ENCODE results near the gene TCF21. TPM values are rescaled to one million over a fixed set of nuclear protein-coding genes. Genes with fewer than 3 reads are reported as not detected.

Gene TCF21
- polyA plus RNA-seq, 1 donor from 2014 or later = not detected

DNA sequence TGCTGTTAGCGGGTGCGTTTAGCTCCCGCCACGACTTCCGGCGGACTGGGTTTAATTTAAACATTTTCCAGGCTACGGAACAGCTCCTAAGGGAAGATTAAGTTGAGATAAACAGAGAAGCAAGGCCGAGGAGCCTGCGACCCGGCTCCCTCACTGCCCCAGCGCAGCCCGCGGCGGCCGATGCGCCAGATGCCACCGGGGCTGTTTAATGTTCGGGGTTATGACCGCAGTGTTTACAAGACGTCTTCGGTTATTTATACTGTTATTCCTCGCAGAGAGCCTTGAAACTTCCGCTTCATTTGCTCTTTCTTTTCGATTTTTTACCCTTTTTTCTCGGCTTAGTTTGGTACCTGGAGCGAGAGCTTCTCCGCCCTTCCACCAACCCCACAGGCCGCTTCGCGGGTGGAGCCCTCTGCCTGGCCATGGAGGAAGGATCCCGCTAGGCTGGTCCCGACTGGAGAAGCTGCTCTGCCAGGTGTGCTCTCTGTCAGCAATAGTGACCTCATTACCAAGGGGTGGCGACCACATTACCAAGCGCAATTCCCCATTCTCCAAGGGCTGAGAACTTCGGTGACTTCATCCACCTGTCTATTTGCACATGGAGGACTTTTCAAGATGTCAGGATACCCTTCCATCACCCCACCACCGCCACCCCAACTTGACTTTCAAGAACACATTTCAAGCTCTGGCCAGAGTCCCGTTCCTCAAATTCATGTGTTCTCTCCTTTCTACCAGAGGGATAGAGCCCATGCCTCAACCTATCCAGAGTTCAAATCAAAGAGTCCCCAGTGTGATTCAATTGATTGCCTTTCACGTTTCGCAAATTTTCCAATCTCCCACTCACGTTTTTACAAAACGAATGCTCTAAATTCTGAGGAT, 4.1 kb downstream of the TCF21 start:
- Histone ChIP-seq H3K4me3 (ENCODE audit: low read length) (no peak overlapping the region), H3K27ac (ENCODE audit: low read length) (no peak overlapping the region), H3F3A (ENCODE audit: insufficient read depth, low read length, poor library complexity, severe bottlenecking) (no peaks in the 10 kb centered on the region), H3K9me2 (ENCODE audit: insufficient read depth, low read length) (no peaks in the 10 kb centered on the region), H3K79me2 (replicated peaks; ENCODE audit: insufficient read depth, low read length) (no peaks in the 10 kb centered on the region), H3K36me3 (ENCODE audit: insufficient read depth, low read length) (no peaks in the 10 kb centered on the region), H3K4me2 (ENCODE audit: low read length) (no peak overlapping the region), H3K9me3 (ENCODE audit: low read length) (no peaks in the 10 kb centered on the region), H3K9ac (ENCODE audit: low read length) (no peak overlapping the region), H4K20me1 (ENCODE audit: insufficient read depth) (no peaks in the 10 kb centered on the region), H2AFZ (ENCODE audit: low read depth, low read length) (no peak overlapping the region), H3K27me3 (ENCODE audit: insufficient read depth, low read depth, low read length) (peaks cover 100% of the 10 kb centered on the region)
- TF ChIP-seq EZH2 (IDR thresholded peaks at IDR 0.05; ENCODE audit: borderline replicate concordance, insufficient read depth, low read length, poor library complexity, severe bottlenecking) = peak; percentile 38
- no peak for TF ChIP-seq POLR2AphosphoS5 (IDR thresholded peaks at IDR 0.05)

DNA sequence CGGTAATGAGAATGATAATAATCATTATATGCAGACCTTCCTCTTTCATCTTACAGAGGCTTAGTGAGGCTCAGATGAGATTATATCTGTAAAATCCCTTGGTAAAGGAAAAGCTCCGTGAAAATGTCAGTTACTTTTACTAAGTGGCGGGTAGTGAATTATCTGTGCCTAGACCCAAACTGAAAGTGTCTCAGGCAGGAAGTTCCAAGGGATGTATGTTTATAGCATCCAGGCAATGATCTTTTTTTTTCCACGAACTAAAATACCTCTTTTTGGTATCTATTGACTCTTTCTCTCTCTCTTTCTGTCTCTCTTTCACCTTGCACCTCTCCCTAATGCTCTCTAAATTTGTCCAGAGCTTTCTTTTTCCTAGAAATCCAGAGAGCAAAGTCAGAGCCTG, 5.0 kb downstream of the TCF21 start:
- Histone ChIP-seq H3K27me3 (ENCODE audit: insufficient read depth, low read depth, low read length) (peaks cover 95% of the 10 kb centered on the region), H3F3A (ENCODE audit: insufficient read depth, low read length, poor library complexity, severe bottlenecking) (no peaks in the 10 kb centered on the region), H3K4me3 (ENCODE audit: low read length) (no peak overlapping the region), H3K27ac (ENCODE audit: low read length) (no peak overlapping the region), H2AFZ (ENCODE audit: low read depth, low read length) (no peak overlapping the region), H3K79me2 (replicated peaks; ENCODE audit: insufficient read depth, low read length) (no peaks in the 10 kb centered on the region), H3K9me2 (ENCODE audit: insufficient read depth, low read length) (no peaks in the 10 kb centered on the region), H3K4me2 (ENCODE audit: low read length) (no peak overlapping the region), H4K20me1 (ENCODE audit: insufficient read depth) (no peaks in the 10 kb centered on the region), H3K36me3 (ENCODE audit: insufficient read depth, low read length) (no peaks in the 10 kb centered on the region), H3K9me3 (ENCODE audit: low read length) (no peaks in the 10 kb centered on the region), H3K9ac (ENCODE audit: low read length) (no peak overlapping the region)
- TF ChIP-seq, protein P1, sequence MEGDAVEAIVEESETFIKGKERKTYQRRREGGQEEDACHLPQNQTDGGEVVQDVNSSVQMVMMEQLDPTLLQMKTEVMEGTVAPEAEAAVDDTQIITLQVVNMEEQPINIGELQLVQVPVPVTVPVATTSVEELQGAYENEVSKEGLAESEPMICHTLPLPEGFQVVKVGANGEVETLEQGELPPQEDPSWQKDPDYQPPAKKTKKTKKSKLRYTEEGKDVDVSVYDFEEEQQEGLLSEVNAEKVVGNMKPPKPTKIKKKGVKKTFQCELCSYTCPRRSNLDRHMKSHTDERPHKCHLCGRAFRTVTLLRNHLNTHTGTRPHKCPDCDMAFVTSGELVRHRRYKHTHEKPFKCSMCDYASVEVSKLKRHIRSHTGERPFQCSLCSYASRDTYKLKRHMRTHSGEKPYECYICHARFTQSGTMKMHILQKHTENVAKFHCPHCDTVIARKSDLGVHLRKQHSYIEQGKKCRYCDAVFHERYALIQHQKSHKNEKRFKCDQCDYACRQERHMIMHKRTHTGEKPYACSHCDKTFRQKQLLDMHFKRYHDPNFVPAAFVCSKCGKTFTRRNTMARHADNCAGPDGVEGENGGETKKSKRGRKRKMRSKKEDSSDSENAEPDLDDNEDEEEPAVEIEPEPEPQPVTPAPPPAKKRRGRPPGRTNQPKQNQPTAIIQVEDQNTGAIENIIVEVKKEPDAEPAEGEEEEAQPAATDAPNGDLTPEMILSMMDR (IDR thresholded peaks at IDR 0.05; ENCODE audit: poor library complexity, severe bottlenecking) = no peak
- TF ChIP-seq EZH2 (IDR thresholded peaks at IDR 0.05; ENCODE audit: borderline replicate concordance, insufficient read depth, low read length, poor library complexity, severe bottlenecking) (no peak), EP300 (conservative IDR thresholded peaks at IDR 0.05; ENCODE audit: poor library complexity, severe bottlenecking) (no peak), RAD21 (conservative IDR thresholded peaks at IDR 0.05) (no peak), POLR2AphosphoS5 (IDR thresholded peaks at IDR 0.05) (no peak), MXI1 (conservative IDR thresholded peaks at IDR 0.05; ENCODE audit: poor library complexity, severe bottlenecking) (no peak), SMC3 (conservative IDR thresholded peaks at IDR 0.05; ENCODE audit: poor library complexity) (no peak), TAF1 (IDR thresholded peaks at IDR 0.05; ENCODE audit: low read depth) (no peak)
- TF ChIP-seq, protein P2, sequence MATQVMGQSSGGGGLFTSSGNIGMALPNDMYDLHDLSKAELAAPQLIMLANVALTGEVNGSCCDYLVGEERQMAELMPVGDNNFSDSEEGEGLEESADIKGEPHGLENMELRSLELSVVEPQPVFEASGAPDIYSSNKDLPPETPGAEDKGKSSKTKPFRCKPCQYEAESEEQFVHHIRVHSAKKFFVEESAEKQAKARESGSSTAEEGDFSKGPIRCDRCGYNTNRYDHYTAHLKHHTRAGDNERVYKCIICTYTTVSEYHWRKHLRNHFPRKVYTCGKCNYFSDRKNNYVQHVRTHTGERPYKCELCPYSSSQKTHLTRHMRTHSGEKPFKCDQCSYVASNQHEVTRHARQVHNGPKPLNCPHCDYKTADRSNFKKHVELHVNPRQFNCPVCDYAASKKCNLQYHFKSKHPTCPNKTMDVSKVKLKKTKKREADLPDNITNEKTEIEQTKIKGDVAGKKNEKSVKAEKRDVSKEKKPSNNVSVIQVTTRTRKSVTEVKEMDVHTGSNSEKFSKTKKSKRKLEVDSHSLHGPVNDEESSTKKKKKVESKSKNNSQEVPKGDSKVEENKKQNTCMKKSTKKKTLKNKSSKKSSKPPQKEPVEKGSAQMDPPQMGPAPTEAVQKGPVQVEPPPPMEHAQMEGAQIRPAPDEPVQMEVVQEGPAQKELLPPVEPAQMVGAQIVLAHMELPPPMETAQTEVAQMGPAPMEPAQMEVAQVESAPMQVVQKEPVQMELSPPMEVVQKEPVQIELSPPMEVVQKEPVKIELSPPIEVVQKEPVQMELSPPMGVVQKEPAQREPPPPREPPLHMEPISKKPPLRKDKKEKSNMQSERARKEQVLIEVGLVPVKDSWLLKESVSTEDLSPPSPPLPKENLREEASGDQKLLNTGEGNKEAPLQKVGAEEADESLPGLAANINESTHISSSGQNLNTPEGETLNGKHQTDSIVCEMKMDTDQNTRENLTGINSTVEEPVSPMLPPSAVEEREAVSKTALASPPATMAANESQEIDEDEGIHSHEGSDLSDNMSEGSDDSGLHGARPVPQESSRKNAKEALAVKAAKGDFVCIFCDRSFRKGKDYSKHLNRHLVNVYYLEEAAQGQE (IDR thresholded peaks at IDR 0.05; ENCODE audit: borderline replicate concordance) = no peak
